Endothelial cell (in vitro differentiated cells): ENCODE measurements around the gene TSC22D3. TPM values are rescaled to one million over a fixed set of nuclear protein-coding genes. Genes with fewer than 3 reads are reported as not detected.

Experiments
- DNase-seq: peaks from one replicate; pipeline ENCODE4 v3.0.0; 2021; ENCODE audit warnings: low spot score
- H3K27ac Mint-ChIP-seq: one replicate; pipeline ENCODE4 v1.8.0; 2021; ENCODE audit warnings: mixed read lengths, inconsistent platforms; ENCODE audit not compliant: unreplicated experiment
- H3K27me3 Mint-ChIP-seq: one replicate; pipeline ENCODE4 v1.8.0; 2021; ENCODE audit warnings: mild to moderate bottlenecking, moderate library complexity, mixed read lengths, inconsistent platforms; ENCODE audit not compliant: unreplicated experiment
- H3K36me3 Mint-ChIP-seq: one replicate; pipeline ENCODE4 v1.8.0; 2021; ENCODE audit warnings: mild to moderate bottlenecking, low read depth, mixed read lengths, inconsistent platforms; ENCODE audit not compliant: unreplicated experiment
- H3K4me1 Mint-ChIP-seq: one replicate; pipeline ENCODE4 v1.8.0; 2021; ENCODE audit warnings: mild to moderate bottlenecking, mixed read lengths, inconsistent platforms; ENCODE audit not compliant: unreplicated experiment
- H3K4me3 Mint-ChIP-seq: one replicate; pipeline ENCODE4 v1.8.0; 2021; ENCODE audit warnings: mild to moderate bottlenecking, mixed read lengths, inconsistent platforms; ENCODE audit not compliant: unreplicated experiment
- H3K9me3 Mint-ChIP-seq: one replicate; pipeline ENCODE4 v1.8.0; 2021; ENCODE audit warnings: mixed read lengths, inconsistent platforms; ENCODE audit not compliant: unreplicated experiment
- CTCF ChIP-seq: fragments of 200-600 bp; sonication (generic); IDR thresholded peaks from one replicate; pipeline ENCODE4 v1.5.0; 2021; ENCODE audit warnings: antibody characterized with exemption; ENCODE audit not compliant: unreplicated experiment
- total RNA-seq: library from RNA; stranded (reverse); fragmentation: NEBNext Ultra II Directional; extraction: Animal tissue kit (Norgen Biotek cat#: 25700); gene quantifications from one replicate; pipeline ENCODE4 v1.2.1, GENCODE V29; 2021; ENCODE audit not compliant: unreplicated experiment

TSC22D3 gene
- total RNA-seq, 1 donor from 2014 or later = 68.7 TPM

GRCh38 chrX:107763647-107764046 lies 11.9 kb downstream of the TSC22D3 start:
- Mint-ChIP-seq H3K27me3 (peaks cover 1% of the 10 kb centered on the region), H3K4me3 (no peak overlapping the region), H3K4me1 (no peaks in the 10 kb centered on the region), H3K9me3 (no peaks in the 10 kb centered on the region), H3K36me3 (no peaks in the 10 kb centered on the region), H3K27ac (no peak overlapping the region)
- TF ChIP-seq CTCF = no peak
- DNase-seq = no peak

GRCh38 chrX:107760304-107761077 lies 15.1 kb downstream of the TSC22D3 start:
- peaks cover 1% of the 10 kb centered on the region for H3K27me3 Mint-ChIP-seq

GRCh38 chrX:107758231-107758766 lies 17.3 kb downstream of the TSC22D3 start:
- TF ChIP-seq CTCF = no peak
- Mint-ChIP-seq H3K9me3 (no peaks in the 10 kb centered on the region), H3K4me1 (peaks cover 3% of the 10 kb centered on the region), H3K27ac (no peak overlapping the region), H3K27me3 (peaks cover 1% of the 10 kb centered on the region), H3K36me3 (no peaks in the 10 kb centered on the region), H3K4me3 (no peak overlapping the region)
- DNase-seq = no peak

More at GRCh38 chrX:107760304-107761077, 15.1 kb downstream of the TSC22D3 start:
- H3K4me1 Mint-ChIP-seq = peaks cover 3% of the 10 kb centered on the region
- TF ChIP-seq CTCF = no peak
- H3K27ac Mint-ChIP-seq = no peak overlapping the region
- no peak for DNase-seq
- no peak overlapping the region for H3K4me3 Mint-ChIP-seq
- no peaks in the 10 kb centered on the region for H3K36me3 Mint-ChIP-seq
- no peaks in the 10 kb centered on the region for H3K9me3 Mint-ChIP-seq

- no peak for DNase-seq
- H3K4me1 Mint-ChIP-seq = peaks cover 11% of the 10 kb centered on the region
- no peaks in the 10 kb centered on the region for H3K27me3 Mint-ChIP-seq
- no peak for TF ChIP-seq CTCF
- H3K4me3 Mint-ChIP-seq = no peak overlapping the region
- no peaks in the 10 kb centered on the region for H3K9me3 Mint-ChIP-seq
- no peak overlapping the region for H3K27ac Mint-ChIP-seq
- H3K36me3 Mint-ChIP-seq = no peaks in the 10 kb centered on the region
Observed at GRCh38 chrX:107755721-107756120, 19.9 kb downstream of the TSC22D3 start.

- no peak for TF ChIP-seq CTCF
- no peak for DNase-seq
- no peak overlapping the region for H3K27ac Mint-ChIP-seq
- no peak overlapping the region for H3K4me3 Mint-ChIP-seq
- no peaks in the 10 kb centered on the region for H3K9me3 Mint-ChIP-seq
- peaks cover 3% of the 10 kb centered on the region for H3K27me3 Mint-ChIP-seq
- H3K36me3 Mint-ChIP-seq = no peaks in the 10 kb centered on the region
- H3K4me1 Mint-ChIP-seq = peaks cover 11% of the 10 kb centered on the region
Observed at GRCh38 chrX:107753187-107753586, 22.4 kb downstream of the TSC22D3 start.
